HG03457 (cell line): ENCODE data around the gene PHOX2B.
"Not testable (repeated sequence)": the region's sequence is repeated elsewhere in the genome, so short reads cannot be mapped to it uniquely, and the experiment has no call there.

Experiments used
- ATAC-seq: cut with Tn5 transposase; IDR thresholded peaks from one replicate; pipeline ENCODE4 v1.9.1; 2021; ENCODE audit warnings: moderate number of reproducible peaks; ENCODE audit not compliant: unreplicated experiment

The PHOX2B gene

GRCh38 chr4:41714364-41715000 is 34.0 kb downstream of the PHOX2B start:
- no peak for ATAC-seq

GRCh38 chr4:41713768-41714167 is 34.8 kb downstream of the PHOX2B start:
- ATAC-seq = no peak

- no peak for ATAC-seq
Measured at GRCh38 chr4:41712425-41712824, 36.1 kb downstream of the PHOX2B start.

- not testable (repeated sequence) for ATAC-seq
Measured at GRCh38 chr4:41711654-41712053, 36.9 kb downstream of the PHOX2B start.

- ATAC-seq = no peak
Measured at GRCh38 chr4:41709844-41710481, 38.6 kb downstream of the PHOX2B start.

GRCh38 chr4:41703785-41704184 is 44.7 kb downstream of the PHOX2B start:
- no peak for ATAC-seq

GRCh38 chr4:41702770-41703169 is 45.8 kb downstream of the PHOX2B start:
- no peak for ATAC-seq

- no peak for ATAC-seq
Measured at GRCh38 chr4:41701983-41702382, 46.5 kb downstream of the PHOX2B start.

GRCh38 chr4:41696763-41697162 is 51.8 kb downstream of the PHOX2B start:
- no peak for ATAC-seq

- ATAC-seq = no peak
Measured at GRCh38 chr4:41696131-41696530, 52.4 kb downstream of the PHOX2B start.
